ENCODE results near the gene ANK3. TPM values are rescaled to one million over a fixed set of nuclear protein-coding genes. Genes with fewer than 3 reads are reported as not detected.

The ANK3 gene
- total RNA-seq, 2 donors from 2014 or later, result 65.0 to 79.5 TPM

DNA sequence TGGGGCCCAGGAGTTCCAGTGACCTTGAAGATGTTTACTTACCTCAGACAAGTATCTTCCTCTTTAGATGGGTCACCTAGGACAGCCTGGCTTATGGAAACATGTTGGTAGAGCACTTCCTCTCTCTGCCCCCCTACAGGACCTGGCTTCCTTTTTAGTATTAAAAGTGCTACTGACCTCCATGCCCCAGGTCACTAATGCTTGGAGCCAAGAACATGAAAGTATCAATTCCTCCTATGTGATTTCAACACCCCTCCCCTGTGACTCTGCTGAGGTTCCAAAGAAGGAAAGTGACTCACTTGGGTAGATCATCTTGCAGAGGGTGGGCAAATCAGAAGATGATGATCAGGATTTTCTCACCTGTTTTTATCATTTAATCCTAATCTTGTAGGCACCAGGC lies 358.0 kb downstream of the ANK3 start:
- Histone ChIP-seq H3K9ac (ENCODE audit: extremely low read depth, low read length, poor library complexity, severe bottlenecking) (no peak overlapping the region), H3K27me3 (ENCODE audit: control insufficient read depth, insufficient read depth, low read length, poor library complexity, severe bottlenecking) (no peaks in the 10 kb centered on the region), H3K27ac (ENCODE audit: low read depth, low read length) (no peak overlapping the region), H3K4me3 (ENCODE audit: low read length) (no peak overlapping the region), H3K36me3 (ENCODE audit: control insufficient read depth, insufficient read depth, low read length) (no peaks in the 10 kb centered on the region), H3K4me1 (ENCODE audit: control insufficient read depth, insufficient read depth, low read length) (no peaks in the 10 kb centered on the region), H3K9me3 (ENCODE audit: control insufficient read depth, low read length) (no peaks in the 10 kb centered on the region)
- Mint-ChIP-seq H3K9me3 (no peaks in the 10 kb centered on the region), H3K27ac (no peak overlapping the region), H3K4me3 (no peak overlapping the region), H3K4me1 (peaks cover 6% of the 10 kb centered on the region), H3K27me3 (ENCODE audit: insufficient read depth) (no peaks in the 10 kb centered on the region), H3K36me3 (ENCODE audit: low read depth) (peaks cover under 1% of the 10 kb centered on the region)
- DNase-seq, result no peak
- TF ChIP-seq, protein P1, sequence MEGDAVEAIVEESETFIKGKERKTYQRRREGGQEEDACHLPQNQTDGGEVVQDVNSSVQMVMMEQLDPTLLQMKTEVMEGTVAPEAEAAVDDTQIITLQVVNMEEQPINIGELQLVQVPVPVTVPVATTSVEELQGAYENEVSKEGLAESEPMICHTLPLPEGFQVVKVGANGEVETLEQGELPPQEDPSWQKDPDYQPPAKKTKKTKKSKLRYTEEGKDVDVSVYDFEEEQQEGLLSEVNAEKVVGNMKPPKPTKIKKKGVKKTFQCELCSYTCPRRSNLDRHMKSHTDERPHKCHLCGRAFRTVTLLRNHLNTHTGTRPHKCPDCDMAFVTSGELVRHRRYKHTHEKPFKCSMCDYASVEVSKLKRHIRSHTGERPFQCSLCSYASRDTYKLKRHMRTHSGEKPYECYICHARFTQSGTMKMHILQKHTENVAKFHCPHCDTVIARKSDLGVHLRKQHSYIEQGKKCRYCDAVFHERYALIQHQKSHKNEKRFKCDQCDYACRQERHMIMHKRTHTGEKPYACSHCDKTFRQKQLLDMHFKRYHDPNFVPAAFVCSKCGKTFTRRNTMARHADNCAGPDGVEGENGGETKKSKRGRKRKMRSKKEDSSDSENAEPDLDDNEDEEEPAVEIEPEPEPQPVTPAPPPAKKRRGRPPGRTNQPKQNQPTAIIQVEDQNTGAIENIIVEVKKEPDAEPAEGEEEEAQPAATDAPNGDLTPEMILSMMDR (conservative IDR thresholded peaks at IDR 0.05), result no peak

DNA sequence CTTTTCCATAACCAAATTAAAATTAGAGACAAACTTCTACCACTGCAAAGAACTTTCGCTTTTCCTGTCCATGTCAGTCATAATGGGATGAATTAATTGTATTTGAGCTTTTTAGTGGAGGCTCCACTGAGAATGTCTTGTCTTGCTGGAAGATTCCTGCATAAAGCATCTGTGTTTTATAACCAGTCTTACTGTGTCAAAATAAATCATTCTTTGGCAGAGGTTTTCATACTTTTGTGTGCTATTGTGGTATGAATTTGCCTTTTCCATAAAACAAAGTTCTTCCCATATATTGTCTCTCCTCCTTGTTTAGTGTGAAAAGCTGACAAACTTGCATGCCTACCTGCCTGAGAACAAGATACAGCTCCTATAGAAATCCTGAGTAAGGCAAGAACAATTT lies 358.5 kb downstream of the ANK3 start:
- TF ChIP-seq, protein P1 (conservative IDR thresholded peaks at IDR 0.05), result no peak
- DNase-seq, result no peak
- Histone ChIP-seq H3K36me3 (ENCODE audit: control insufficient read depth, insufficient read depth, low read length) (no peaks in the 10 kb centered on the region), H3K9me3 (ENCODE audit: control insufficient read depth, low read length) (no peaks in the 10 kb centered on the region), H3K27ac (ENCODE audit: low read depth, low read length) (no peak overlapping the region), H3K4me3 (ENCODE audit: low read length) (no peak overlapping the region), H3K9ac (ENCODE audit: extremely low read depth, low read length, poor library complexity, severe bottlenecking) (no peak overlapping the region), H3K27me3 (ENCODE audit: control insufficient read depth, insufficient read depth, low read length, poor library complexity, severe bottlenecking) (no peaks in the 10 kb centered on the region), H3K4me1 (ENCODE audit: control insufficient read depth, insufficient read depth, low read length) (no peaks in the 10 kb centered on the region)
- WGBS, 2 experiments (ENCODE audit: insufficient coverage in 1 of 2, insufficient read length in 1 of 2), result 90% methylated on average over 1 of the region's 1 CpG; no CpG with 5 or more reads in 1 of the 2 experiments
- Mint-ChIP-seq H3K4me1 (peaks cover 6% of the 10 kb centered on the region), H3K4me3 (no peak overlapping the region), H3K27ac (no peak overlapping the region), H3K9me3 (no peaks in the 10 kb centered on the region), H3K27me3 (ENCODE audit: insufficient read depth) (no peaks in the 10 kb centered on the region), H3K36me3 (ENCODE audit: low read depth) (no peaks in the 10 kb centered on the region)

GRCh38 chr10:60029475-60029874 lies 360.2 kb downstream of the ANK3 start:
- no peak for DNase-seq
- 95 to 100% methylated on average over 5 to 6 of the region's 6 CpGs for WGBS, 2 experiments (ENCODE audit: insufficient coverage in 1 of 2, insufficient read length in 1 of 2)
- Mint-ChIP-seq H3K4me3 (no peak overlapping the region), H3K27me3 (ENCODE audit: insufficient read depth) (no peaks in the 10 kb centered on the region), H3K36me3 (ENCODE audit: low read depth) (no peaks in the 10 kb centered on the region), H3K9me3 (no peaks in the 10 kb centered on the region), H3K4me1 (peaks cover 6% of the 10 kb centered on the region), H3K27ac (no peak overlapping the region)
- TF ChIP-seq, protein P1 (conservative IDR thresholded peaks at IDR 0.05), result no peak
- Histone ChIP-seq H3K9ac (ENCODE audit: extremely low read depth, low read length, poor library complexity, severe bottlenecking) (no peak overlapping the region), H3K27me3 (ENCODE audit: control insufficient read depth, insufficient read depth, low read length, poor library complexity, severe bottlenecking) (no peaks in the 10 kb centered on the region), H3K36me3 (ENCODE audit: control insufficient read depth, insufficient read depth, low read length) (no peaks in the 10 kb centered on the region), H3K9me3 (ENCODE audit: control insufficient read depth, low read length) (no peaks in the 10 kb centered on the region), H3K4me3 (ENCODE audit: low read length) (no peak overlapping the region), H3K4me1 (ENCODE audit: control insufficient read depth, insufficient read depth, low read length) (no peaks in the 10 kb centered on the region), H3K27ac (ENCODE audit: low read depth, low read length) (no peak overlapping the region)
